CD4-positive, alpha-beta T cell treated with Interleukin-6 at 100 ng/mL for 8 hours (primary cell): ENCODE data around the gene KLHDC1.
"Not testable (repeated sequence)": the region's sequence is repeated elsewhere in the genome, so short reads cannot be mapped to it uniquely, and the experiment has no call there.

Experiments used
- DNase-seq: peaks from one replicate; pipeline ENCODE4 v3.0.0-alpha.2; 2020; ENCODE audit warnings: mixed read lengths, low spot score

KLHDC1 gene

DNA sequence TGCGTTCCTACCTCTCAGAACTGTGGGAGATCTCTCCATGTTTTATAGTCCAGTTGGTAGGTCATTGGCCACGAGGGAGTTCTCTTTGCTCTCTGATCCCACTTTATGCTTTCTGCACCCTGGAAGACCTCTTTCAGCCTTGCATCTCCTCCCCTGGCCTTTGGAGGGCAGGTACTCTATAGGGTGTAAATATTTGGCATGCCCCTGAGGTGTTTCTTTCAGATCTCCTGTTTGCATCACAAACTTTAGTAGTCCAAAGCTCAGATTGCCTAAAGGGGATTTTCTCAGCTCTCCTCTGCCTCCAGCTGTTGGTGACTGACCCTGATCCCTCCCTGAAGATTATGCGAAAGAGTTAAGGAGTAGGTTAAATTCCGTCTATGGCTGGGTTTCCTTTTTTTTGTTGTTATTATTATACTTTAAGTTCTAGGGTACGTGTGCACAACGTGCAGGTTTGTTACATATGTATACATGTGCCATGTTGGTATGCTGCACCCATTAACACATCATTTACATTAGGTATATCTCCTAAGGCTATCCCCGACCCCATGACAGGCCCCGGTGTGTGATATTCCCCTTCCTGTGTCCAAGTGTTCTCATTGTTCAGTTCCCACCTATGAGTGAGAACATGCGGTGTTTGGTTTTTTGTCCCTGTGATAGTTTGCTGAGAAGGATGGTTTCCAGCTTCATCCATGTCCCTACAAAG lies 29.0 kb downstream of the KLHDC1 start:
- not testable (repeated sequence) for DNase-seq

DNA sequence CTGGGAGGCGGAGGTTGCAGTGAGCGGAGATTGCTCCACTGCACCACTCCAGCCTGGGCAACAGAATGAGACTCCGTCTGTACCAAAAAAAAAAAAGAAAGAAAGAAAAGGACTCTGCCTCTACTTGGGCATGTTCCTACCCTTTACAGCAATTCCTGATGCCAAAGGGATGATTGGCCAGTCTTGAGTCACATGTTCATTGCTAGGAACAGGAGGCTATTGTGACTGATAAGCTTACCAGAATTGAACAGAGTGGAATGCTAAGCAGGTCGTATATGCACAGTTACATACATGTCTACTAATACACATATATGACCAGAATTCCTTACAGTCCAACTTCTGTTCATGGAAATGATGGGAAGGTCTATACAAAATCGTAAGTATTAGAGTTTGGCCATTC lies 34.3 kb downstream of the KLHDC1 start:
- DNase-seq = no peak

DNA sequence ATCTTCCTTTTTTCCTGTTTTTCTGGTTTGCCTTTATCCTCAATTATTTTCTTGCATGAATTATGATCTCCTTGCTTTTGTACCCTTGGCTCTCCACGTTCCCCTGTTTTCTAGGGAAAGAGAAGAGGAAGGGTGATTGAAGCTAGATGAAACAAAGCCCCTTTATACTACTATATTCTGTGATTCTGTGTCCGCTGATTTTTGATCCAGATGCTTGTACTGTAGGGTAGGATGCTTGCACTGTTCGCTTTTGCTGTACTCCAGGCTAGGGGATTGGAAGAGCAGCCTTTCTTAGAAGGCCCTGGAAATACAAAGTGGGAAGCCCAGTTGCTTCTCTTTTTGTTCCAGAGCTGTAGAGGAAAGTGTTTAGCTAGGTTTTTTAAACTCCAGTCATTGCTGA lies 40.0 kb downstream of the KLHDC1 start:
- no peak for DNase-seq

DNA sequence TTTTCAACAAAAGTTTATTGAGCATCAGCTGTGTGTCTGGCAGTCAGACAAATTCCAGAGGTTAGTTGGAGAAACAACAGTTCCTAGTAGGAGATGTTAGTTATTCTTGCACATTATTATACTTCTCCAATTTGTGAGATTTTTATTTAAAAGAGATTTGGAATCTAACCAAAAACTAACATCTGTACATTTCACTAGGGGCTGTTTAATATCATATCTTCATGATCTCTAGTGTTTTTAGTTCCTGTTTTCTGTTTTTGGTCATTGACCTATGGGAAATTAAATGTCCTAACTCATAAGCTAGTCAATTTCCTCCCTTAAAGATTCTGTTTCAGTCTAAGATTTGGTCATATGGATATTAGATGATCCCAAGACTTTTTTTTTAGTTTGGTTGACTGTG lies 40.9 kb downstream of the KLHDC1 start:
- DNase-seq = no peak

DNA sequence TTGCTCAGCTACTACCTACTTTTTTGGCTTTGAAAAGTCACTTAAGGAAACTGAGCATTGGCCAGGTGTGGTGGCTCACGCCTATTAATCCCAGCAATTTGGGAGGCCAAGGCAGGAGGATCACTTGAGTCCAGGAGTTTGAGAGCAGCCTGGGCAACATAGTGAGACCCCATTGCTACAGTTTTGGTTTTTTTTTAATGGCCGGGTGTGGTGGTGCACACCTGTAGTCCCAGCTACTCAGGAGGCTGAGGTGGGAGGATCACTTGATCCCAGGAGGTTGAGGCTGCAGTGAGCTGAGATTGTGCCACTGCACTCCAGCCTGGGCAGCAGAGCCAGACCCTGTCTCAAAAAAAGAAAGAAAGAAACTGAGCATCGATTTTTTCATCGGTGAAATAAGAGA lies 42.7 kb downstream of the KLHDC1 start:
- DNase-seq = not testable (repeated sequence)

DNA sequence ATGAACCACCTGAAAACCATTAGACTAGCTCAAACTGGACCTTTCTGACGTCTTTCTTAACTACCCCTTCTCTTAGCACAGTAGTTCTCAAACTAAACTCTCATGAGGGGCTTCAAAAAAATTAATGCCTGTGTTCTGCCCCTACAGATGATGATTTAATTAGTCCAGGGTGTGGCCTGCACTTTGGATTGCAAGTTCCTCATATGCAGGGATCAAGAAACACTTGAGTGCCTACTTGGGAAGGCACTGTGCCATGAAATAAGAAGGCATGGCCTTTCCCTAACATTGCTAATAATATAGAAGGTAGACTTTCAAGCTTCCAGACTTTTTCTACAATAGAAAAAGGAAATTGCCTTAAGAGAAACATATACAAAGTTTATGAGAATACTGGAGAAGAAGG lies 52.3 kb downstream of the KLHDC1 start:
- no peak for DNase-seq

DNA sequence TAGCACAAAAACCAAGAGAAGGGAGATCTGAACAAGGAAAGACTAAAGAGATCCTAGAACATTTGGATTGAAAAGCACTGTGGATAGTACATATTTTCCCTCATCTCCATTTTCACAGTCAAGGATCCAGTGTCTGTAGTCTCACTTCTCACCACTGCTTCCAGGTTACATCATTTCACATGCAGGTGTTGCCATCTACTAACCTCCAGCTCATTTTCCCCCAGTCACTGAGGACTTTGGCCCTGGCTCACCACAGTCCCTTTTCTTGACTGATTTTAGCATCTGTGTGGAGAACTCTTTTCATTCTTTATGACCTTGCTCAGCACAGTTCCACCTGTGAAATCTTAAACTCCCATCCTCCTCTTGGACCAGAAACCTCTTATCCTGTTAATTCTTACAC lies 53.6 kb downstream of the KLHDC1 start:
- not testable (repeated sequence) for DNase-seq

DNA sequence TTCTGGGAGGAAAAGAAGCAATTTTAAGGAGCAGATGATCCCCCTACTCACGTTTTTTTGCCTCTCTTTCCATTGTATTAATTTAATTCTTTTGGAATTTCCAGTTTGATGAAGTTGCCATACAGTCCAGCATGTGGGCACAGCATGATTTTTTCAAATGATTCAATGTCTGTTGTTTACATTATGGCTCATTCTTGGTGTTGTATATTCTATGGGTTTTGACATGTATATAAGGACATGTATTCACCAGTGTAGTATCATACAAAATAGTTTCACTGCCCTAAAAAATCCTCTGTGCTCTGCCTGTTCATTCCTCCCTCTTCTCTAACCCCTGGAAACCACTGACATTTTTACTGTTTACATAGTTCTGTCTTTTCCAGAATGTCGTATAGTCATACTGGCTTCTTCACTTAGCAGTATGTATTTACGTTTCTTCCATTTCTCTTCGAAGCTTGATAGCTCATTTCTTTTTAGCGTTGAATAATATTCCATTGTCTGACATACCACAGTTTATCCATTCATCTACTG lies 61.7 kb downstream of the KLHDC1 start:
- DNase-seq = no peak

DNA sequence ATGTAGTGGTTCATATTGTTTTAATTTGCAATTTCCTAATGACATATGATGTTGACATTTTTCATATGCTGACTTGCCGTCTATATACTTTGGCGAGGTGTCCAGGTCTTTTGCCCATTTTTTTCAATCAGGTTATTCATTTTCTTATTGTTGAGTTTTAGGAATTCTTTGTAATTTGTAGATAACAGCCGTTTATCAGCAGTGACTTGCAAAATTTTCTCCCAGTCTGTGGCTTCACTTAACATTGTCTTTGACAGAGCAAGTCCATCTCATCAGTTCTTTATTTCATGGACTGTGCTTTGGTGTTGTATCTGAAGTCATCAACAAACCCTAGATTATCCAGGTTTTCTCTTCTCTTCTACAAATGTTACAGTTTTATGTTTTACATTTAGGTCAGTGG lies 62.5 kb downstream of the KLHDC1 start:
- DNase-seq = no peak

DNA sequence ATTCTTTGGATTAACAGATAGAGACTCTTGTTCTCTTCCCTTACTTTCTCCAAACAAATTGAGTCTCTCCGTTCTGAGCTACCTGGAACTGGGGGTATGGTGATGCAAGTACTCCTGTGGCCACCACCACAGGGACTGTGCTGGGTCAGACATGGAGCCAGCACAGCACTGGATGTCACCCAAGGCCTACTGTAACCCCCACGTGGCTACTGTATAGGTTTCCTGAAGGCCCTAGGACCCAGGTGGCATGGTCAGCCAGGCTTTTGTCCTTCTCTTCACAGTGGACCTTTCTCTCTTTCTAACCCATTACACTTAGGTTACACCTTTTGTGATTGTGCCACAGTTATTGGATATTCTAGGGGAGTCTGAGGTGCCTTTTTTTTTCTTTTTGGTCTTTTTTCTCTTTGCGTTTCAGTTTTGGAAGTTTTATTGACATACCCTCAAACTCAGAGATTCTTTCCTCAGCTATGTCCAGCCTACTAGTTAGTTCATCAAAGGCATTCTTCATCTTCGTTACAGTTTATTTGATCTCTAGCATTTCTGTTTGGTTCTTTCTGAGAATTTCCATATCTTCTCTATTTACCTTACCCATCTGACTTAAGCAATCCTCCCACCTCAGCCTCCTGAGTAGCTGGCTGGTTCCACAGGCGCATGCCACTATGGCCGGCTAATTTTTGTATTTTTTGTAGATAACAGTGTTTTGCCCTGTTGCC lies 69.1 kb downstream of the KLHDC1 start:
- no peak for DNase-seq

DNA sequence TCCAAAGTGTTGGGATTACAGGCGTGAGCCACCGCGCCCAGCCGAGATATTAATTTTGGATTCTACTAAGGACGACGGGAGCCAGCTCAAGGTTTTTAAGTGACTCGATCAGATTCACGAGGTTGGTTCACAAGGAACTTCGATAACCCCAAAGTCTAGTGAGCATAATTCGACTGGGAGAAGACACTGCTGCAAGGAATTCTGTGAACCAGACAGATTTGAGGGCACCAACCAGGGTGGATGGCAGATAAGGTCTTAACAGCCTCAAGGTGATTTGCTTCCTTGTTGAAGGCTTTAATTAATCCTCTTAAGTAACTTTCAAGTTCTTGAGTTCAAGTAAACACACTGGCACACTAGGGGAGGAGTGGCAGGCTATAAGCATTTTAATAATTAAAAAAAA lies 73.9 kb downstream of the KLHDC1 start:
- DNase-seq = no peak

DNA sequence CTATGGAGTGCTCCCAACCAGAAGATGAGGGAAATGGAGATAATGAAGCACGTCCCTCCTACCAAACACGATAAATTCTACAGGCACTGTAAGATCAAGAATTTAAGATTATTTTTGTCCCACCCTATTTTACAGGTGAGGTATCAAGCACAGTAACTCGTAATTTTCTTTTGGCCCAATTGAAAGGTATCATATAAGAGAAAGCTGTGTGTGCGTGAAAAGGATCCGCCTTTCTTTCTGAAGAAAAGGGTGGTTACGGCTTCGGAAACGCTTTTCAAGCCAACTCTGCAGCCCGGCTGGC lies 74.3 kb downstream of the KLHDC1 start:
- no peak for DNase-seq

DNA sequence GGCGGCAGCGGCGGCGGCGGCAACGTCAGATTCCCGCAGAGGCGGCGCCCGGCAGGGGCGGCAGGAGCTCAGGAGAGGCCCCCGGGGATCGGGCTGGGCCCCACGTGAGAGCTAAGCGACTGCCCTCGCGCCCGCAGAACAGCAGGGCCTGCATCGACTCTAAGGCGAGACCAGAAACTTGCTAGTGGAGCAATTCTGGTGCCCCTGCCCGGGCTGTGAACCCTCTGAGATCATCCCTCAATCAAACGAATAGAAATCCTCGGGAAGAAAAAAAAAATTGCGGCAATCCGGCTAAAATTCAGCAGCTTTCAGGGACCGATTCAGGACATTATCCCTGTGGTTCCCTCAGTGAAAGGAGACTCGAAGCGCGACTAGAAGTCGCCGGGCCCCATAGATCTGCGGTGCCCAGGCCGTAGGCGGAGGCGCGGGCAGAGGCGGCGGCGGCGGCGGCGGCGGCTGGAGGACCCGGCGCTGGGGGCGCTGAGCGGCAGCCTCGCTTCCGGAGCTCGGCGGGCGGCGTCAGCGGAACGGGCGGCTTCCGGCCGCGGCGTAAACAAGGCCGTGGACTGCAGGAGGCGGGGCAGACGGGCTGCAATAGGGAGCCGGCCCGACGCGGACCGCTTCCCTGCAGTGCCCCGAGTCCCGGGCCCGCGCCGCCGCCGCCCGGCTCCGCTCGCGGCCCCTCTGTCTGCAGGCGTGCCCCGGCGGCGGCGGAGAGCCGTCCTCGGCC lies 74.8 kb downstream of the KLHDC1 start, which contains the start of gene KLHDC2:
Gene KLHDC2 (plus strand): TSS at position 583 of the 730 bp plus-strand sequence. CDS start 316 bp downstream, outside the sequence.
- peak; percentile 88 for DNase-seq

DNA sequence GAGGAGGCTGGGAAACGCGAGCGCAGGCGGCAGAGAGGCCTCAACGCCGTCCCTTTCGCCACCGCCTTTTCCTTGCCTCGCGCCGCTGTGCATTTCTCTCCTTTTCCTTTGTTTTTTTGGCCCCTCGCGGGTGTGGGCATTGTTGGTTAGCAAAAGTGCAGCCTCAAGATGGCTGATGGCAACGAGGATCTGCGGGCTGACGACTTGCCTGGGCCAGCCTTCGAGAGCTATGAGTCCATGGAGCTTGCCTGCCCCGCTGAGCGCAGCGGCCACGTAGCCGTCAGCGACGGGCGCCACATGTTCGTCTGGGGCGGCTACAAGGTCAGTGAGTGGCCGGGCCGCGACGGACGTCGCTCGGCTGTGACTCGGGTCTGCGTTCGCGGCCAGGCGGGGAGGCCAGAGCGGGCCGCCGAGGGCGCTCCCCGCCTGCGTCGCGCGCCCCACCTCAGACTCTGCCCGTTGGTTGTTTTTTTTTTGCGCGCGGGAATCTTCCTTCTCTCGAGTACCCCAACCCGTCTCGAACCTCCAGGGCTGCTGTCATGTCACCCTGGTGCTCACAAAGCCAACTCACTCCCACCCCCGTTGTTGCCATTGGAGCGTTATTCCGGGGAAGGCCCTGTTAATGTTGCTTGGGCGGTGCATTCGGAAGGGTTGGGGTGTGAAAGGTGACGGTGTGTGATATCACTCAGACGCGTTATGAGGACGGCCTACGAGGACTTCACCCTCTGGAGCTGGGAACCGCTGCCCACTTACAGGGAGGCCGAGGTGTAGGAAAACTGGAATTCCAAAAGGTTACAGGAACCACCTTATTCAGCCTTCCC lies 75.6 kb downstream of the KLHDC1 start:
- DNase-seq = peak; percentile 55

DNA sequence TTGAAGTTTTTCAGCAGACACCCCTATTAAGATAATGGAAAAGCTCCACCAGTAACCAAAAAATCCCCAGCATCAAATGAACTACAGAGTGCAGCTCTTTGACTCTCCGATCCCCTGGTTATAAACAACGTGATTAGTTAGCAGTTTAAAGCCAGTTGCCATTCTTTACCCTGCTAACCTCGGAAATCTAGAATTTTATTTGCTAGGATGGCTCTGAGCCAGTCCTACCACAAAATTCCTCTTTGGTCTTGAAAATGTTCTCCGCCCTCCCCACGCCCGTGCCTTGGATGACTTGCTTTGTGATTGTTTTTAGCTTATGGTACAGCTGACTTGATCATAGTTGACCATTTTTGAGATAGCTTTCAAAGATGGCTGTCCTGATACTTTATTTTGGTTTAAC lies 76.3 kb downstream of the KLHDC1 start:
- no peak for DNase-seq

DNA sequence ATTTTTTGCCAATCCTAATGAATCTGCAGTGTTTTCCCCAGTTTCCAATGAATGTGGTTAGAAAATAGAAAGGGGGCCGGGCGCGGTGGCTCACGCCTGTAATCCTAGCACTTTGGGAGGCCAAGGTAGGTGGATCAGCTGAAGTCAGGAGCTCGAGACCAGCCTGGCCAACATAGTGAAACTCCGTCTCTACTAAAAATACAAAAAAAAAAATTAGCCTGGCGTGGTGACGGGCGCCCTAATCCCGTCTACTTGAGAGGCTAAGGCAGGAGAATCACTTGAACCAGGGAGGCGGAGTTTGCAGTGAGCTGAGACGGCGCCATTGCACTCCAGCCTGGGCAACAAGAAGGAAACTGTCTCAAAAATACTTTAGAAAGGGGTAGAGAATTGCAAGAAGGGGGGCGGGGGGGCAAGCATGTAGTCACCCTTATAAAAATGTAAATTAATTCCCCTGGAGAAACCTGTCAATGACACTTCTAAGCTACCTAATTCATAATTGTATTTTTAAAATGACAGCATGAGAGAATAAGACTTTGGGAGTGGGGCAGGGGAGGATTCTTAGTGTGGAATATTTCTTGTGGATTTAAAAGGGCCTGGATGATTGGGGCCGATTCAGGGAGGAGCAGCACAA lies 76.8 kb downstream of the KLHDC1 start:
- DNase-seq = no peak

DNA sequence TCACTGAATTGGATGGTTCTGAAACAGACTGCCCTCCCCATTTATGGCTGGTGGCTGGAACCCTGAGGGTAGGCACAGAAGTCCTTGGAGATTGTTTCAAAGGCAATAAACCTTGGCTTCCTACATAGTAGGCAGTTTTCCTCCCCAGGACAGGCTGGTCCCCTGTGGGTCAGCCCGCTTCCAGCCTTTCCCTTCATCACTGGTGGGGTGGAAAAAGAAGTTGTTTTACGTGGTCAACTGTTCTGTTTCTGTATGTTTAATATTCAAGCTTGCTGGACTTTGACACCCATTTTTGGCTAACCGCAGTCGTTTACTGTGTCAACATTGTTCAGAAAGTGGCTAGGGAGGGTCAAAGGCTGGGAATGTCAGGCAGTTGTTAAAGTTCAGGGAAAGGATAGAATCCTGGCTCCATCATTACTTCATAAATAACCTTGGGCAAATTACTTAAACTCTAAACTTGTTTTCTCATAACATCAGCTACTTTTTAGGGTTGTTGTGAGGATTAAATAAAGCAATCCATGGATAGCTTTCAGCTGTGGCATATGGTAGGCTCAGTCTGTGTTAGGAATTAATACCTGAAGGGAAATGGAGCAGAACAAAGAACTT lies 77.4 kb downstream of the KLHDC1 start:
- no peak for DNase-seq

DNA sequence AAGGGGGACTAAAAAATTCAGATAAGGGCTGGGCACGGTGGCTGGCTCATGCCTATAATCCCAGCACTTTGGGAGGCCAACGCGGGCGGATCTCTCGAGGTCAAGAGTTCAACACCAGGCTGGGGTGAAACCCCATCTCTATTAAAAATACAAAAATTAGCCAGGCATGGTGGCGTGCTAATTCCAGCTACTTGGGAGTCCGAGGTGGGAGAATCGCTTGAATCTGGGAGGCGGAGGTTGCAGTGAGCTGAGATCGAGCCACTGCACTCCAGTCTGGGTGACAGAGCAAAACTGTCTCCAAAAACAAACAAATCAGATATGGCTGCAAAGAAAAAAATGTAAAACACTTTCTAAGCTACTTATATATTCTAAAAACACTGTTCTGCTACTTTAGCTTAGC lies 78.8 kb downstream of the KLHDC1 start:
- not testable (repeated sequence) for DNase-seq

DNA sequence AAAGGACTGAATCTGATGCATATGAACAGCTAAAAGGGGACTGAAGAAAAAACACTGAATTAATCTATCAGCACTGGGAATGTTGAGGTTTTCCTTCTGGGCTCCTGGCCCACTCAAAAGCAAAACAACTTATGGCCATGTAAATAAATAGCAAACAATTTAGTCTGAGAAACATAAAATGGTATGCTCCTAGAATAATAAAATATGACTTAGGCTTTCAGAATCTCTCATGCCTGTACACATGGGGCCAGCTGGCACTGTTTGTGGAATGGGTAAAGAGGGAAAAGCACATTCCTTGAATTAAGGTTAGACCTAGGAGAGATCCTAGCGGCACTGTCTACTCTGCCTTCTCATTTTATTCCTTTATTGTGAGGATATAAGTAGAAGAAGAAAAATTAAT lies 81.2 kb downstream of the KLHDC1 start:
- DNase-seq = no peak

DNA sequence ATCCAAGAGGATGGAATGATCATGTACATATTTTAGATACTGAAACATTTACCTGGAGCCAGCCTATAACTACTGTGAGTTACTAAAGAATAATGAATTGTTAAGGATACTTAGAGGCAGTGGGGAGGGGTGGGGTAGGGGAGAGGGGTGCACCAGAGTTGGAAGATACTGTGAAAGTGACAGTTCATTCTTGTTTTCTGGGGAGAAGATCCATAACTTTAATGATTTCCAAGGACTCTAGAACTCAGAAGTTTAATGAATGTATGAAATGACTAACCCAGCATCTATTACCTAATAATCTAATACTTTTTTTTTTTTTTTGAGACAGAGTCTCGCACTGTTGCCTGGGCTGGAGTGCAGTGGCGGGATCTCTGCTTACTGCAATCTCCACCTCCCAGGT lies 85.5 kb downstream of the KLHDC1 start:
- DNase-seq = no peak

DNA sequence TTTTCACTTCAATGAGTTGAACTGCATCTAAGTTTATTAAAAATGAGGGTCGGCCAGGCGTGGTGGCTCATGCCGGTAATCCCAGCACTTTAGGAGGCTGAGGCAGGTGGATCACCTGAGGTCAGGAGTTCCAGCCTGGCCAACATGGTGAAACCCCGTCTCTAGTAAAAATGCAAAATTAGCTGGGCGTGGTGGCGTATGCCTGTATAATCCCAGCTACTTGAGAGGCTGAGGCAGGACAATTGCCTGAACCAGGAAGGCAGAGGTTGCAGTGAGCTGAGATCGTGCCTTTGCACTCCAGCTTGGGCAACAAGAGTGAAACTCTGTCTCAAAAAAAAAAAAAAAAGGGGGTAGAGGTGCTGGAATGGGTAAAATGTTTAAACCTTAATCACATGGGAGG lies 88.1 kb downstream of the KLHDC1 start:
- DNase-seq = not testable (repeated sequence)
